MM.1S (cell line): ENCODE measurements around the gene JMJD6.

Experiments used
- DNase-seq: peaks from one replicate; pipeline ENCODE4 v3.0.0-alpha.2; 2015
- H2AFZ ChIP-seq: fragments of 300-600 bp; sonication (generic); 2 replicates; pipeline ENCODE4 v1.6.0; 2016; ENCODE audit warnings: antibody characterized with exemption, low read length
- H3F3A ChIP-seq: fragments of 300-600 bp; sonication (generic); 2 replicates; pipeline ENCODE4 v1.6.1; 2016; ENCODE audit warnings: mild to moderate bottlenecking, antibody characterized with exemption, low read length, moderate library complexity, mixed read lengths; ENCODE audit not compliant: insufficient read depth
- H3K27ac ChIP-seq: fragments of 300-600 bp; sonication (generic); 2 replicates; pipeline ENCODE4 v1.5.1; 2016; ENCODE audit warnings: mild to moderate bottlenecking, low read length
- H3K27me3 ChIP-seq: fragments of 300-600 bp; sonication (generic); replicated peaks from 2 replicates; pipeline ENCODE4 v1.6.0; 2016; ENCODE audit warnings: low read length; ENCODE audit not compliant: insufficient read depth
- H3K36me3 ChIP-seq: fragments of 300-600 bp; sonication (generic); replicated peaks from 2 replicates; pipeline ENCODE4 v1.6.1; 2016; ENCODE audit warnings: mild to moderate bottlenecking, low read length, mixed read lengths; ENCODE audit not compliant: insufficient read depth
- H3K4me1 ChIP-seq: fragments of 300-600 bp; sonication (generic); 2 replicates; pipeline ENCODE4 v1.6.1; 2016; ENCODE audit warnings: low read length, mixed read lengths
- H3K4me2 ChIP-seq: fragments of 300-600 bp; sonication (generic); 2 replicates; pipeline ENCODE4 v1.6.0; 2016; ENCODE audit warnings: low read depth, low read length
- H3K4me3 ChIP-seq: fragments of 300-600 bp; sonication (generic); 2 replicates; pipeline ENCODE4 v1.5.1; 2016; ENCODE audit warnings: low read length, mixed read lengths
- H3K79me2 ChIP-seq: fragments of 300-600 bp; sonication (generic); 2 replicates; pipeline ENCODE4 v1.6.1; 2016; ENCODE audit warnings: mixed run types, low read length, mixed read lengths
- H3K9ac ChIP-seq: fragments of 300-600 bp; sonication (generic); 2 replicates; pipeline ENCODE4 v1.6.1; 2016; ENCODE audit warnings: low read length, mixed read lengths
- H3K9me2 ChIP-seq: fragments of 300-600 bp; sonication (generic); replicated peaks from 2 replicates; pipeline ENCODE4 v1.6.1; 2016; ENCODE audit warnings: mild to moderate bottlenecking, low read length, mixed read lengths; ENCODE audit not compliant: insufficient read depth
- H3K9me3 ChIP-seq: fragments of 300-600 bp; sonication (generic); replicated peaks from 2 replicates; pipeline ENCODE4 v1.6.1; 2016; ENCODE audit warnings: mild to moderate bottlenecking, low read length, mixed read lengths; ENCODE audit not compliant: insufficient read depth
- H4K20me1 ChIP-seq: fragments of 300-600 bp; sonication (generic); 2 replicates; pipeline ENCODE4 v1.6.1; 2016; ENCODE audit warnings: mild to moderate bottlenecking, low read length, moderate library complexity, mixed read lengths; ENCODE audit not compliant: insufficient read depth
- CTCF ChIP-seq: fragments of 300-600 bp; sonication (generic); IDR thresholded peaks from 2 replicates; pipeline ENCODE4 v1.5.1; 2016; ENCODE audit warnings: antibody characterized with exemption, low read length, mixed read lengths
- EZH2 ChIP-seq: fragments of 300-600 bp; sonication (generic); optimal IDR thresholded peaks from 2 replicates; pipeline ENCODE3; 2017; ENCODE audit warnings: low read depth, mild to moderate bottlenecking, antibody characterized with exemption, low read length, mixed read lengths
- EZH2phosphoT487 ChIP-seq: fragments of 300-600 bp; sonication (generic); IDR thresholded peaks from 2 replicates; pipeline ENCODE4 v1.6.1; 2018; ENCODE audit warnings: antibody characterized with exemption, low read length

Gene JMJD6

GRCh38 chr17:76720941-76721340 lies 5.5 kb downstream of the JMJD6 start:
- TF ChIP-seq EZH2 (no peak), CTCF (no peak), EZH2phosphoT487 (no peak)
- Histone ChIP-seq H3K27me3 (no peaks in the 10 kb centered on the region), H3K79me2 (peaks cover 72% of the 10 kb centered on the region), H2AFZ (no peak overlapping the region), H3K4me2 (no peak overlapping the region), H3K4me3 (no peak overlapping the region), H3K36me3 (peaks cover 15% of the 10 kb centered on the region), H3K9me3 (no peaks in the 10 kb centered on the region), H3F3A (peaks cover 23% of the 10 kb centered on the region), H3K9ac (no peak overlapping the region), H3K9me2 (no peaks in the 10 kb centered on the region), H4K20me1 (no peaks in the 10 kb centered on the region), H3K27ac (no peak overlapping the region), H3K4me1 (peaks cover 18% of the 10 kb centered on the region)
- DNase-seq: no peak

- Histone ChIP-seq H3F3A (peaks cover 23% of the 10 kb centered on the region), H2AFZ (no peak overlapping the region), H3K9me3 (no peaks in the 10 kb centered on the region), H3K27ac (no peak overlapping the region), H3K79me2 (peaks cover 65% of the 10 kb centered on the region), H3K36me3 (peaks cover 15% of the 10 kb centered on the region), H3K9me2 (no peaks in the 10 kb centered on the region), H3K27me3 (no peaks in the 10 kb centered on the region), H4K20me1 (no peaks in the 10 kb centered on the region), H3K4me1 (peaks cover 25% of the 10 kb centered on the region), H3K4me3 (no peak overlapping the region), H3K9ac (no peak overlapping the region), H3K4me2 (no peak overlapping the region)
- DNase-seq: no peak
- TF ChIP-seq EZH2phosphoT487: no peak
- TF ChIP-seq EZH2: no peak
- TF ChIP-seq CTCF: no peak
These were observed 6.2 kb downstream of the JMJD6 start for GRCh38 chr17:76720211-76720610.

GRCh38 chr17:76718516-76718915 lies 7.9 kb downstream of the JMJD6 start:
- Histone ChIP-seq H3K36me3 (peaks cover 7% of the 10 kb centered on the region), H3K9me3 (no peaks in the 10 kb centered on the region), H3K27me3 (no peaks in the 10 kb centered on the region), H3K9me2 (no peaks in the 10 kb centered on the region), H3K4me1 (peaks cover 25% of the 10 kb centered on the region), H3K4me2 (no peak overlapping the region), H3K79me2 (peaks cover 60% of the 10 kb centered on the region), H4K20me1 (no peaks in the 10 kb centered on the region), H3K9ac (no peak overlapping the region), H3K27ac (no peak overlapping the region), H3F3A (peaks cover 25% of the 10 kb centered on the region), H3K4me3 (no peak overlapping the region), H2AFZ (no peak overlapping the region)
- TF ChIP-seq EZH2phosphoT487 (no peak), CTCF (no peak), EZH2 (no peak)
- DNase-seq: no peak
